ENCODE data around the gene LYL1.

LYL1 gene

DNA sequence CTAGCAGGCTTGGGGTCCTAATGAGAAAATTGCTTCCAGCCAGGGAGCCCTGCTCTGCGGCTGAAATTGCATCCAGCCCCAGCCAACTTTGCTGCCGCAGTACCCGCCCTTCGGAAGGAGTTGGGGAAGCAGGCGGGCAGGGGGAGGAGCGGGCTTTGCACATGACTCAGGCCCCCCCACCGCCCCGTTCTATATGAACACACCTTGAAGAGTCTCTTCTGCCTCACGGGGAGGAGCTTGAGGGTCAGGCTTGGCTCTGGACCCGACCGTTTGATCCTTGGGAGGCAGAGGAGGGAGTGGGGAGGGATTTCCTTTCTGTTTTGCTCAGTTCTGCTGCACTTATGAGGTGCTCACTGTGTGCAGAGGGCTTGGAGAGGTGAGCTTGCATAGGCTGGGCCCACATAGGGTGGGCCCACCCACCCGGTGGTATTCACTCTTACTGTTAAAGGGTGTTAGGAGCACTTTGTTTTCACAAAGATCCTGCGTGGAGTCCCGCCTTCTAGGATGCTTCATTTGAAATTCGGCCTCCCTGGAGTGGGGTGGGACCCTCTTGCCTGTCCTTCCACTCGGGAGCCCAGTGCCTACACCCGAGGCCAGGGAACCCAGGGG lies 46.5 kb downstream of the LYL1 start:
- DNase-seq (ENCODE audit: low read depth) = peak; percentile 91

DNA sequence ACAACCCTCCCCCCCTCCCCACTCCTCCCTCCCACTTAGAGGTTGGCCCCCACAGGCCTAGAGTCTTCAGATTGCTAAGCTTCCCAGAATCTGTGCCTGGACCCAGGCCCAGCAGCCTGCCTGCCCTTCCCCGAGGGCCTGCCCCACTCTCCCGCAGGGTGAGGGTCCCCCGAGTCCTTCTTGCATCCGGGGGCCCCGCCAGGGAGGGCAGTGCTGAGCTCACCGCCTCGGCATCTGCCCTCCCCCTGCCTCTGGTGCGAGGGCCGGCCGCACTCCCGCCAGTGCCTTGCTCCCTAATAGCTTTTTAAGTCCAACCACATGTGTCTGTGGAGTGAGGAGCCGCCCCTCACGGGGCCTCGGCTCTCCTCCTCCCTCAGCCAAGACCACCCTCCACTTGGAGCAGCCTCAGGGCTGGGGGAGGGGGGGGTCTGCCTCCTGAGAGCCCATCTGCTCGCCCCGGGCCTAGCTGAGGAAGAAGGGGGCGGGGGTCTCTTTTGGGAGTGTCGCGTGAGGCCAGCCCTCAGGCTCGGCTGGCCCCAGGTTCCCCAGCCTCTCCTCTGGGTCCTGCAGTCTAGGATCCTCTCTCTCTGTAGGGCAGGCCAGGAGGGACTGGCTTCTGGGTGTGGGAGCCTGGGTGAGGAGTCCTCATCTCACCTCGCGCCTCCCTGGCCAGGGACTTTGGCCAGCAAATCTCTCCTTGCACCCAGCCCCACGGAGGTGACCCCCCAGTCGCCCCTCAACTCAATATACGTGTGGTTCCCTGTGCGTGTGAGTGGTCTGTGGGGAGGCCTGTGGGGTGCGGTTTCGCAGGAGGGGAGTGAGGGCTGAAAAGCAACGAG lies 47.2 kb downstream of the LYL1 start:
- peak; percentile 98 for DNase-seq (ENCODE audit: low read depth)

GRCh38 chr19:13054626-13055212 lies 47.9 kb downstream of the LYL1 start:
- no peak for DNase-seq (ENCODE audit: low read depth)

DNA sequence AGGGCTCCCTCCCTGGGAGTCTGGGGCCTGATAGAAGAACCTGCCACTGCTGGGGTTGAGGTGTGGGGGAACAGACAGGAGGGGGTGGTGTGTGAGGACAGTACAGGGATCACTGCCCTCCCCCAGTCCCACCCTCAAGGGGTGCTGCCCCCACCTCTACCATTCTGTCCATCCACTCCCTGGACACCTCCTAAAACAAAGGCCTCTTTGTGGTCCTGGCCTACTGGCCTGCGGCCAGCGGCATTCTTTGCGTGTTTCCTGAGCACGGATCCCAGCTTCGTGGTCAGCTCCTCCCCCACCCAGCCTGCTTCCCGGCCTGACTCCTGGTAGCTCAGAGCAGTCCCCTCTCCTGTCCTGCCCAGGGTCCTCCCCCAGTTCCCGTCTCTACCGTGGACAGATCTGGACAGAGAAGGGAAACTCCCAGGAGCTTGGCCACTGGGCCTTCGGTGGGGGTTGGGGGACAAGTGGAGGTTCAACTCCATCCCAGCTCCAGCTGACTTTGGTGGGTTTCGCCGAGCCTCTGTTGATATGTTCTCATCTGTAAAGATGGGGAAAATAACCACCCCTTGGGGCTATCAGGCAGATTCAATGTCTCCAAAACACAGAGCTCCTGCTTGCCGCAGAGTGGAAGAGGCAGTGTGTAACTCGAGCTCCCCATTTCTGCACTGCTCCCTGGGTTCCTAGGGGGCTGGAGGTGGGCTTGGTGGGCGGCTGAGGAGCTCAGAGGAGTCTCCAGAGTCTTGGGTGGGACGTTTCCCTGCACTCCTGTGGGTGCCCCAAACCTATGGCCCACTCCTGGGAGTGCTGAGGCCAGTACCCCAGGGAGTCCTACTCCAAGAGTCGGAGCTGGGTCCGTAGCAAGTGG lies 48.7 kb downstream of the LYL1 start:
- peak; percentile 97 for DNase-seq (ENCODE audit: low read depth)

- no peak for DNase-seq (ENCODE audit: low read depth)
Observed at GRCh38 chr19:13053238-13053637, 49.4 kb downstream of the LYL1 start.

GRCh38 chr19:13052447-13053175 lies 50.0 kb downstream of the LYL1 start:
- DNase-seq (ENCODE audit: low read depth) = no peak

- peak; percentile 57 for DNase-seq (ENCODE audit: low read depth)
Observed at GRCh38 chr19:13051557-13052165, 51.0 kb downstream of the LYL1 start.

DNA sequence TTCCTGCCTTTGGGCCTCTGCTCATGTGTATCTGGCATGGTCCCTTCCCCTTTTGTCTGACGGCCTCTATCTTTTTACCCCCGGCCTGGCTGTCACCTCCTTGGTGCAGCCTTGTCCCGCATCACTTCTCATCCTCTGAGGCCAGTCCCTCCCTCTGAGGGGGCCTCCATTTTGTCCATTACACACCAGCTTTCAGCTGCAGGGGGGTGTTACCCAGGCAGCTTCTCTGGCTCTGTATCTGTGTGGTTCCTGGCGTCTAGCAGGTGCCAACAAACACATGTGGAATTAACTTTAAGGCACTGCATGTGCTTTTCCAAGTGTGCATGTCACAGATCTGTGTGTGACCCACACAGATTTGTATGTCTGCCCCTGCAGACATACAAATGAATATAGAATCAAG lies 52.4 kb downstream of the LYL1 start:
- no peak for DNase-seq (ENCODE audit: low read depth)
